Coronary artery (tissue), 2 donors: Measurements from ENCODE around the gene SAPCD1.

Source experiments
- DNase-seq: peaks from one replicate; pipeline ENCODE4 v3.0.0-alpha.2; 2017; ENCODE audit warnings: low spot score
- H3K27ac ChIP-seq, 2 donors: fragments of 200-600 bp; sonication (generic); one replicate each; pipeline ENCODE4 v1.5.1; 2016 to 2019
- H3K4me3 ChIP-seq: fragments of 200-600 bp; sonication (generic); 2 replicates; pipeline ENCODE4 v1.5.1; 2016; ENCODE audit warnings: mild to moderate bottlenecking, moderate library complexity
- TF ChIP-seq, protein P1 (sequence below): fragments of 200-600 bp; sonication (generic); IDR thresholded peaks from one replicate; pipeline ENCODE4 v1.5.1; 2019; ENCODE audit warnings: antibody characterized with exemption

The SAPCD1 gene

DNA sequence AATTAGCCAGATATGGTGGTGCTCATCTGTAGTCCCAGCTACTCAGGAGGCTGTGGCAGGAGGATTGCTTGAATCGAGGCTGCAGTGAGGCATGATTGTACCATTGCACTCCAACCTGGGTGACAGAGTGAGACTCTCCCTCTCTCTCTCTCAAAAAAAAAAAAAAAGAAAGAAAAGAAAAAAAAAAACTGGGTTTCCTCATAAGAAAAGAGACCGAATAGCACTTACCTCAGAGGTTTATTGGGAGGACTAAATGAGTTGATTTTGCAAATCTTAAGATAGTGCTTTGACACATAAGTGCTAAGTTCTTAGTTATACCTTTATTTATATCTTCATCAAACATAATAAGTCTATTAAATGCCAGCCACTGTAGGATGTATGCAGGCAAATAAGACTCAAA lies 8.4 kb downstream of the SAPCD1 start:
- no peak overlapping the region for H3K27ac ChIP-seq
- TF ChIP-seq, protein P1, sequence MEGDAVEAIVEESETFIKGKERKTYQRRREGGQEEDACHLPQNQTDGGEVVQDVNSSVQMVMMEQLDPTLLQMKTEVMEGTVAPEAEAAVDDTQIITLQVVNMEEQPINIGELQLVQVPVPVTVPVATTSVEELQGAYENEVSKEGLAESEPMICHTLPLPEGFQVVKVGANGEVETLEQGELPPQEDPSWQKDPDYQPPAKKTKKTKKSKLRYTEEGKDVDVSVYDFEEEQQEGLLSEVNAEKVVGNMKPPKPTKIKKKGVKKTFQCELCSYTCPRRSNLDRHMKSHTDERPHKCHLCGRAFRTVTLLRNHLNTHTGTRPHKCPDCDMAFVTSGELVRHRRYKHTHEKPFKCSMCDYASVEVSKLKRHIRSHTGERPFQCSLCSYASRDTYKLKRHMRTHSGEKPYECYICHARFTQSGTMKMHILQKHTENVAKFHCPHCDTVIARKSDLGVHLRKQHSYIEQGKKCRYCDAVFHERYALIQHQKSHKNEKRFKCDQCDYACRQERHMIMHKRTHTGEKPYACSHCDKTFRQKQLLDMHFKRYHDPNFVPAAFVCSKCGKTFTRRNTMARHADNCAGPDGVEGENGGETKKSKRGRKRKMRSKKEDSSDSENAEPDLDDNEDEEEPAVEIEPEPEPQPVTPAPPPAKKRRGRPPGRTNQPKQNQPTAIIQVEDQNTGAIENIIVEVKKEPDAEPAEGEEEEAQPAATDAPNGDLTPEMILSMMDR, result no peak
- H3K4me3 ChIP-seq, result no peak overlapping the region
- DNase-seq, result no peak

DNA sequence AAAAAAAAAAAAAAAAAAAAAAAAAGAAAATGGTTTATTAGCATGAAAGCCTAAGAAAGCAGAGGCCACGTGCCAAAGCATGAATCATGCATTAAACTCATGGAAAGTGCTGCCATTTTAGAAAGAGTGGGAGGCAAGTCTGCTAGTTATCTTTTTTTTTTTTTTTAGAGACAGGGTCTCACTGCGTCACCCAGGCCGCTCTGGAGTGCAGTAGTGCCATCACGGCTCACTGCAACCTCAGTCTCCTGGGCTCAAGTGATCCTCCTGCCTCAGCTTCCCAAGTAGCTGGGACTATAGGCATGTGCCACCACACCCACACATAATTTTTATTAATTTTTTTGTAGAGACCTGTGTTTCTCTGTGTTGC lies 9.5 kb downstream of the SAPCD1 start:
- TF ChIP-seq, protein P1, result no peak
- DNase-seq, result no peak

DNA sequence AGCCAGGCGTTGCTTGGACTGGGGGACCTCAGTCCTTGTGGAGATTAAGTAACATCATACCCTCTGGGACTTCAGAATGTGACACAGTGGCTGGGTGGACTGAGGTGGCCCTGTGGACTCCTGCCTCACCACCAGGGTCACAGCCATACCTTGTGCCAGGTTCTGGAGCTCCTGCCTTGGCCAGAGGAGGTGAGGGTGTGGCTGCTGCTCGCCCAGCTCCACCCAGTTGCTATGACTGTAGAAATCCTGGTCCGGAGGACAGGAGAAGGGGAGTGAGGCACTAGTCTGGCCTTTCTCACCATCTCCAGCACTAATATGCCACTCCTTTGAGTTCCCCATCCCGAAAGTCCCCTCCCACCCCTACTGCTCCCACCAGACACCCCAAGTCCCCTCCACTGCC lies 12.7 kb downstream of the SAPCD1 start:
- no peak for DNase-seq
- H3K4me3 ChIP-seq, result no peak overlapping the region
- no peak overlapping the region for H3K27ac ChIP-seq
- TF ChIP-seq, protein P1, result no peak

More for the DNA sequence above, 9.5 kb downstream of the SAPCD1 start:
- no peak overlapping the region for H3K4me3 ChIP-seq
- H3K27ac ChIP-seq, result no peak overlapping the region

DNA sequence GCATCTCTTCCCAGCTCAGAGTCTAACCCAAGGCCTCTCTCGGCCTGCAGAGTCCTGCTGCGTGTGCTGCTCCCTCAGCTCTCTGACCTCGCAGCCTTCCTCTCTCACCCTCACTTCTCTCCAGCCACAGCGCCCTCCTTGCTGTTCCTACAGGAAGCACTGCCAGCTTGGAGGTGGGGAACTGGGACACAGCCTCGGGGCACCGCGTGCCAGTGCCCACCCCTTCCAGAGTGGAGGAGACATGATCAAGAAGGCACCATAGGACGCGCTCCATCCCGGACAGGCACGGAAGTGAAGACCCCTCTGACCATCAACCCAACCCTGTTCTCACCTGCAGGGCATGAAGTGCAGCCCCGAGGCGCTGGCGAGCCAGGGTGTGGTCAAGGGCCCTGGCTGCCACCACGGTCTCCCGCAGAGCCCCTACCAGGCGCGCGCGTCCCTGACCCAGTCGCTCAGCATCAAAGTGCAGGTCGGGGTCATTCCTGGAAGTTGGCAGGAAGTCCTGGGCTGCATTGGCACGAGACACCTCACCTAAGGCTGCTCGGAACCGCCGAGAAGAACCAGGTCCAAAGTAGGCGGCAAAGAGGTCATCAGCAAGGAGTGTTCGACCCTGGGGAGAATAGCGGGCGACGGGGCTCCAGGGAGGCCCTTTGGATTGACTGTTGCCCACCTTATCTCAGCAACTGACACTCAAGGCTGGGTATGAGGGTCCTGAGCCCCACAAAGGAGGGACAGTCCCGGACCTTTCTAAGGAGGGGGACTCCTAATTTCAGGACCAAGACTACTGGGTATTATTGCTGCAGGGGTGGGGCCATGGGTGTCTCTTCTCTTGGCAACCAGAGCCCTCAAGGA lies 13.4 kb downstream of the SAPCD1 start:
- TF ChIP-seq, protein P1, result no peak
- DNase-seq, result no peak
- Histone ChIP-seq H3K27ac (no peak overlapping the region), H3K4me3 (no peak overlapping the region)

DNA sequence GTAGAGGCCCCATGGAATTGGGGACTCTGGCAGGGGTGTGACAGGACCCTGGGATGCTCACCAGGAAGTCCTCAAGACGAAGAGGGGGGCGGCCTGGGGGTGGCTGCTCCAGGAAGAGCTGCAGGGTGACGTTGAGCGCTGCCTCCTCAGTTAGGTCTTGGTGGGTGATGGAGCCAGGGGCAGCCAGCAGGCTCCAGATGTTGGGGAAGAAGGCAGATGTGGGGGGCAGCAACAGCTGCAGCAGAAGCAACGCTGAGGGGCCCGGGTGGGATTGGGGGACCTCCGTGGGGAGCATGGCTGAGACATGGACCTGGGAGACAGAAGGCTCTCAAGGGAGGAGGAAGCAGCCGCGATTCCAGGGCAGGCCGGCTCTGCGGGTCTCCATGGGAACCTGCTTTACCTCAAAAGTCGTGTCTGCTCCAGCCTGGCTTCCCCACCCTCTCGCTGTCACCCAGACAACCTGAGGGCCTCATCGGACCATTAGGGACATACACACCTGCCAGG lies 14.1 kb downstream of the SAPCD1 start:
- TF ChIP-seq, protein P1, result no peak
- no peak for DNase-seq
- no peak overlapping the region for H3K27ac ChIP-seq
- peak overlapping the region; percentile 19 for H3K4me3 ChIP-seq

DNA sequence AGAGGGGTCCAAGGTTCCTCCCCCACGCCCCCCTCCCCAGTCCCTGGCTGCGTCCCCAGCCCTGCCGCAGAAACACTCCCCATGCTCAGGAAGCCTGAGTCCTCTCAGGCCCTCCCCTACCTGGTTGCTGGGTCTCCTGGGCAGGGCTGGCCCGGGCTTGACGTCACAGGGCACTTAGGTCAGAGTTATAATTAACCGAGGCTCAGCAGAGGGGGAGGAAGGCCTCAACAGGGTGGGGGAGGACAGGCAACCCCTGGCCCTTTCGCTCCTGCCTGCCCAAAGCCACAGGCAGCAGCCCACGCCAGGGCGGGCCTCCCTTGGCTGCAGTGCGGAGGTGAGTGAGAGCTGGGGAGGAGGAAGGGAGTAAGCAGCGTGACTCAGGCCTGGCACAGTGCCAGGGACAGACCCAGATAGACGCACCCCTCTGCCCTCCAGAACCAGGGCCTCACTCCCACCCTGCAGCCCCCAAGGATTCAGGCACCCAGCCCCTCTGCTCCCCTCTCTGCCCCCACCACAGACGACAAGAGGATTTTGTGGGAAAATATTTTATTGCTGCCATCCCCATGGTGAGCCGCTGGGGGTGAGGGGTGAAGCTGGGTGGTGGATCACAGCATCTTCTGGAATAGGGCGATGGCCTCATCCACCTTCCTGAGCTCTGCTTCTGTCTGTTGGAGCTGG lies 14.7 kb downstream of the SAPCD1 start, which contains the start of gene VWA7:
Gene VWA7 (minus strand): TSS at position 340 of the 678 bp plus-strand sequence. CDS start 549 bp downstream, outside the sequence.
- TF ChIP-seq, protein P1, result no peak
- Histone ChIP-seq H3K27ac (peak within 1 kb of the TSS in 1 of 2 donors; percentile 26), H3K4me3 (peak within 1 kb of the TSS; percentile 19)
- DNase-seq, result no peak
